Liver (tissue), 9 donors: ENCODE results near the gene JAZF1. TPM values are rescaled to one million over a fixed set of nuclear protein-coding genes. Genes with fewer than 3 reads are reported as not detected.

Experiments
- DNase-seq: peaks from one replicate; pipeline ENCODE4 v3.0.0-alpha.2; 2017; ENCODE audit warnings: low spot score
- H3K27ac ChIP-seq, 2 donors: one replicate each; pipeline ENCODE4 v1.7.0; 2013; ENCODE audit warnings: inconsistent platforms in 2 of 2, low read length in 2 of 2, control low read depth in 1 of 2, low read depth in 1 of 2, mild to moderate bottlenecking in 1 of 2
- H3K27me3 ChIP-seq, 4 donors: one replicate each; pipeline versions ENCODE4 v1.6.1 to v1.7.0; 2013; ENCODE audit warnings: low read length in 3 of 4, inconsistent platforms in 1 of 4, mild to moderate bottlenecking in 1 of 4, moderate library complexity in 1 of 4; ENCODE audit not compliant: control insufficient read depth in 4 of 4, insufficient read depth in 4 of 4
- H3K36me3 ChIP-seq, 4 donors: one replicate each; pipeline versions ENCODE4 v1.6.1 to v1.7.0; 2013; ENCODE audit warnings: low read length in 3 of 4, mild to moderate bottlenecking in 3 of 4, low read depth in 1 of 4, moderate library complexity in 1 of 4; ENCODE audit not compliant: control insufficient read depth in 4 of 4, insufficient read depth in 3 of 4
- H3K4me1 ChIP-seq, 4 donors: one replicate each; pipeline versions ENCODE4 v1.6.1 to v1.7.0; 2013; ENCODE audit warnings: low read length in 3 of 4, mild to moderate bottlenecking in 3 of 4, moderate library complexity in 1 of 4; ENCODE audit not compliant: control insufficient read depth in 4 of 4, insufficient read depth in 4 of 4
- H3K4me3 ChIP-seq, 3 donors: one replicate each; pipeline versions ENCODE4 v1.6.1 to v1.7.0; 2013; ENCODE audit warnings: low read length in 3 of 3, control low read depth in 1 of 3, low read depth in 1 of 3, mild to moderate bottlenecking in 1 of 3
- H3K9ac ChIP-seq, 2 donors: one replicate each; pipeline ENCODE4 v1.7.0; 2013; ENCODE audit warnings: low read length in 2 of 2, mild to moderate bottlenecking in 2 of 2, moderate library complexity in 2 of 2, control low read depth in 1 of 2, low read depth in 1 of 2
- H3K9me3 ChIP-seq, 4 donors: one replicate each; pipeline versions ENCODE4 v1.6.1 to v1.7.0; 2013; ENCODE audit warnings: low read length in 3 of 4; ENCODE audit not compliant: control insufficient read depth in 4 of 4
- EGR1 ChIP-seq, 2 donors: IDR thresholded peaks; 2 replicates each; pipeline ENCODE4 v1.6.1; 2016 to 2018; ENCODE audit warnings: antibody characterized with exemption in 2 of 2, low read depth in 2 of 2
- FOXA1 ChIP-seq: IDR thresholded peaks from 2 replicates; pipeline ENCODE4 v1.6.1; 2016; ENCODE audit warnings: antibody characterized with exemption
- FOXA2 ChIP-seq: IDR thresholded peaks from 2 replicates; pipeline ENCODE4 v1.6.1; 2016; ENCODE audit warnings: antibody characterized with exemption
- GABPA ChIP-seq, 2 donors: IDR thresholded peaks in 1 of 2; conservative IDR thresholded peaks in 1 of 2; 2 replicates each; pipeline ENCODE4 v1.6.1; 2016; ENCODE audit warnings: antibody characterized with exemption in 2 of 2, mild to moderate bottlenecking in 1 of 2, moderate library complexity in 1 of 2
- HNF4A ChIP-seq, 2 donors: conservative IDR thresholded peaks; 2 replicates each; pipeline ENCODE4 v1.6.1; 2016; ENCODE audit warnings: antibody characterized with exemption in 2 of 2, mild to moderate bottlenecking in 2 of 2
- HNF4G ChIP-seq: IDR thresholded peaks from 2 replicates; pipeline ENCODE4 v1.6.1; 2016; ENCODE audit warnings: antibody characterized with exemption
- JUND ChIP-seq, 2 donors: IDR thresholded peaks; 2 replicates each; pipeline ENCODE4 v1.6.1; 2016; ENCODE audit warnings: antibody characterized with exemption in 2 of 2
- NR2F2 ChIP-seq: IDR thresholded peaks from 2 replicates; pipeline ENCODE4 v1.6.1; 2016; ENCODE audit warnings: antibody characterized with exemption
- RAD21 ChIP-seq, 2 donors: IDR thresholded peaks; 2 replicates each; pipeline ENCODE4 v1.6.1; 2016; ENCODE audit warnings: antibody characterized with exemption in 2 of 2, mild to moderate bottlenecking in 2 of 2
- RXRA ChIP-seq, 2 donors: IDR thresholded peaks; 2 replicates each; pipeline ENCODE4 v1.6.1; 2017 to 2018; ENCODE audit warnings: antibody characterized with exemption in 2 of 2, mild to moderate bottlenecking in 1 of 2
- SP1 ChIP-seq: IDR thresholded peaks from 2 replicates; pipeline ENCODE4 v1.6.1; 2018; ENCODE audit warnings: antibody characterized with exemption, mild to moderate bottlenecking
- TAF1 ChIP-seq: conservative IDR thresholded peaks from 2 replicates; pipeline ENCODE4 v1.6.1; 2016; ENCODE audit warnings: antibody characterized with exemption, mild to moderate bottlenecking
- YY1 ChIP-seq: IDR thresholded peaks from 2 replicates; pipeline ENCODE4 v1.6.1; 2016; ENCODE audit warnings: antibody characterized with exemption, mild to moderate bottlenecking
- WGBS: extraction: QIAGEN DNeasy Blood & Tissue Kit; methylation state at CpG from one replicate; pipeline ENCODE4 v1.1.7; 2013; 5-methylcytosine and 5-hydroxymethylcytosine counted together
- polyA plus RNA-seq, 2 donors: library from polyadenylated mRNA; stranded (reverse) in 1 of 2; unstranded in 1 of 2; fragments of 200-250 nt in 1 of 2; fragments of >200 nt in 1 of 2; fragmentation: Nextera tagmentation in 1 of 2; extraction: Ambion mirVana in 1 of 2; gene quantifications; one replicate each; pipeline versions ENCODE4 v1.2.1 to v1.2.3, GENCODE V29; 2013 to 2015
- total RNA-seq, 2 donors: library from RNA; depleted of rRNA; stranded (reverse); fragments of >200 nt; gene quantifications; one replicate each; pipeline ENCODE4 v1.2.3, GENCODE V29; 2014
- TF ChIP-seq, protein P1 (sequence below): IDR thresholded peaks from 2 replicates; pipeline ENCODE4 v1.6.1; 2016; ENCODE audit warnings: antibody characterized with exemption
- TF ChIP-seq, protein P2 (sequence below): IDR thresholded peaks from 2 replicates; pipeline ENCODE4 v1.6.1; 2016; ENCODE audit warnings: antibody characterized with exemption
- TF ChIP-seq, protein P3 (sequence below): IDR thresholded peaks from 2 replicates; pipeline ENCODE4 v1.6.1; 2016; ENCODE audit warnings: antibody characterized with exemption, mild to moderate bottlenecking
- TF ChIP-seq, protein P4 (sequence below): IDR thresholded peaks from 2 replicates; pipeline ENCODE4 v1.6.1; 2016; ENCODE audit warnings: antibody characterized with exemption
- TF ChIP-seq, protein P5 (sequence below): fragments of 150-350 bp; IDR thresholded peaks from 2 replicates; pipeline ENCODE4 v1.5.1; 2017; ENCODE audit warnings: improper control_type of control experiment, low read depth, low read length; ENCODE audit not compliant: missing input control
- donor health status: healthy.
- donor health status: healthy.
- donor health status: healthy.
- donor health status: healthy.
- donor health status: healthy.

Gene JAZF1
- total and polyA plus RNA-seq, 4 donors, result 2.7 to 17.8 (median 4.0) TPM

DNA sequence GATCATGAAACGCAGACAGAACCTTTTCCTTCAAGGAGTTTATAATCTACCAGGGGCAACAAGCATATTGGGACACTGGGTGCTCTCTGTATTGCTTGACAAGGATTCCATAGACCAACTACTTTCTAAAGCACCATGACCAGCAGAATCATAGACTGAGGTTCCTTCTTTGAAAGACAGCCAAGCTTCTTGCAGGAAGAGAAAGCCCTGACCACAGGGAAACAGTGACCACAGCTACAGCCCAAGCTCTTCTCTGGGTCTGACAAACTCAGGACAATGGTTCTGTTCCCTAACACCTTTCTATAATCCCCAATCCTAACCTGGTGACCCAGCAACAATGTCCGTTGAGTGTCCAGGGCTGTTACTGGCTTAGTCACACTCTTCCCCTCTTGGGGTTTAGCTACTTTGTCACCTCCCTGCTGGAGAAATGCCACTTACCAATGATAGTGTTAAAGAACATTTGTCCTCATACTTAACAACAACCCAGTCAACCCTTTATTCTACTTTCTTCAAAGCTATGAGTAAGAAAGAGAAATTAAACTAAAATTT, 155.7 kb downstream of the JAZF1 start:
- Histone ChIP-seq H3K9me3 (no peaks in the 10 kb centered on the region), H3K36me3 (no peaks in the 10 kb centered on the region), H3K4me1 (peaks cover 0 to 3% (median 1%) of the 10 kb centered on the region in 4 donors), H3K27ac (no peak overlapping the region), H3K4me3 (no peak overlapping the region), H3K9ac (no peak overlapping the region), H3K27me3 (no peaks in the 10 kb centered on the region)
- TF ChIP-seq RAD21 (IDR thresholded peaks at IDR 0.05) (no peak), FOXA2 (no peak), YY1 (no peak), TAF1 (no peak), RXRA (IDR thresholded peaks at IDR 0.05) (no peak), HNF4A (conservative IDR thresholded peaks at IDR 0.05) (no peak), HNF4G (no peak), EGR1 (IDR thresholded peaks at IDR 0.05; ENCODE audit: low read depth in 2 of 2) (no peak), GABPA (IDR thresholded peaks at IDR 0.05 in 1 of 2, conservative IDR thresholded peaks at IDR 0.05 in 1 of 2) (no peak), FOXA1 (no peak), SP1 (no peak), JUND (IDR thresholded peaks at IDR 0.05) (no peak), NR2F2 (no peak)
- TF ChIP-seq, protein P1, sequence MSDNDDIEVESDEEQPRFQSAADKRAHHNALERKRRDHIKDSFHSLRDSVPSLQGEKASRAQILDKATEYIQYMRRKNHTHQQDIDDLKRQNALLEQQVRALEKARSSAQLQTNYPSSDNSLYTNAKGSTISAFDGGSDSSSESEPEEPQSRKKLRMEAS, result no peak
- TF ChIP-seq, protein P2, sequence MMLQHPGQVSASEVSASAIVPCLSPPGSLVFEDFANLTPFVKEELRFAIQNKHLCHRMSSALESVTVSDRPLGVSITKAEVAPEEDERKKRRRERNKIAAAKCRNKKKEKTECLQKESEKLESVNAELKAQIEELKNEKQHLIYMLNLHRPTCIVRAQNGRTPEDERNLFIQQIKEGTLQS, result no peak
- TF ChIP-seq, protein P3, sequence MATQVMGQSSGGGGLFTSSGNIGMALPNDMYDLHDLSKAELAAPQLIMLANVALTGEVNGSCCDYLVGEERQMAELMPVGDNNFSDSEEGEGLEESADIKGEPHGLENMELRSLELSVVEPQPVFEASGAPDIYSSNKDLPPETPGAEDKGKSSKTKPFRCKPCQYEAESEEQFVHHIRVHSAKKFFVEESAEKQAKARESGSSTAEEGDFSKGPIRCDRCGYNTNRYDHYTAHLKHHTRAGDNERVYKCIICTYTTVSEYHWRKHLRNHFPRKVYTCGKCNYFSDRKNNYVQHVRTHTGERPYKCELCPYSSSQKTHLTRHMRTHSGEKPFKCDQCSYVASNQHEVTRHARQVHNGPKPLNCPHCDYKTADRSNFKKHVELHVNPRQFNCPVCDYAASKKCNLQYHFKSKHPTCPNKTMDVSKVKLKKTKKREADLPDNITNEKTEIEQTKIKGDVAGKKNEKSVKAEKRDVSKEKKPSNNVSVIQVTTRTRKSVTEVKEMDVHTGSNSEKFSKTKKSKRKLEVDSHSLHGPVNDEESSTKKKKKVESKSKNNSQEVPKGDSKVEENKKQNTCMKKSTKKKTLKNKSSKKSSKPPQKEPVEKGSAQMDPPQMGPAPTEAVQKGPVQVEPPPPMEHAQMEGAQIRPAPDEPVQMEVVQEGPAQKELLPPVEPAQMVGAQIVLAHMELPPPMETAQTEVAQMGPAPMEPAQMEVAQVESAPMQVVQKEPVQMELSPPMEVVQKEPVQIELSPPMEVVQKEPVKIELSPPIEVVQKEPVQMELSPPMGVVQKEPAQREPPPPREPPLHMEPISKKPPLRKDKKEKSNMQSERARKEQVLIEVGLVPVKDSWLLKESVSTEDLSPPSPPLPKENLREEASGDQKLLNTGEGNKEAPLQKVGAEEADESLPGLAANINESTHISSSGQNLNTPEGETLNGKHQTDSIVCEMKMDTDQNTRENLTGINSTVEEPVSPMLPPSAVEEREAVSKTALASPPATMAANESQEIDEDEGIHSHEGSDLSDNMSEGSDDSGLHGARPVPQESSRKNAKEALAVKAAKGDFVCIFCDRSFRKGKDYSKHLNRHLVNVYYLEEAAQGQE, result no peak
- TF ChIP-seq, protein P4, sequence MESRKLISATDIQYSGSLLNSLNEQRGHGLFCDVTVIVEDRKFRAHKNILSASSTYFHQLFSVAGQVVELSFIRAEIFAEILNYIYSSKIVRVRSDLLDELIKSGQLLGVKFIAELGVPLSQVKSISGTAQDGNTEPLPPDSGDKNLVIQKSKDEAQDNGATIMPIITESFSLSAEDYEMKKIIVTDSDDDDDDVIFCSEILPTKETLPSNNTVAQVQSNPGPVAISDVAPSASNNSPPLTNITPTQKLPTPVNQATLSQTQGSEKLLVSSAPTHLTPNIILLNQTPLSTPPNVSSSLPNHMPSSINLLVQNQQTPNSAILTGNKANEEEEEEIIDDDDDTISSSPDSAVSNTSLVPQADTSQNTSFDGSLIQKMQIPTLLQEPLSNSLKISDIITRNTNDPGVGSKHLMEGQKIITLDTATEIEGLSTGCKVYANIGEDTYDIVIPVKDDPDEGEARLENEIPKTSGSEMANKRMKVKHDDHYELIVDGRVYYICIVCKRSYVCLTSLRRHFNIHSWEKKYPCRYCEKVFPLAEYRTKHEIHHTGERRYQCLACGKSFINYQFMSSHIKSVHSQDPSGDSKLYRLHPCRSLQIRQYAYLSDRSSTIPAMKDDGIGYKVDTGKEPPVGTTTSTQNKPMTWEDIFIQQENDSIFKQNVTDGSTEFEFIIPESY, result no peak
- TF ChIP-seq, protein P5, sequence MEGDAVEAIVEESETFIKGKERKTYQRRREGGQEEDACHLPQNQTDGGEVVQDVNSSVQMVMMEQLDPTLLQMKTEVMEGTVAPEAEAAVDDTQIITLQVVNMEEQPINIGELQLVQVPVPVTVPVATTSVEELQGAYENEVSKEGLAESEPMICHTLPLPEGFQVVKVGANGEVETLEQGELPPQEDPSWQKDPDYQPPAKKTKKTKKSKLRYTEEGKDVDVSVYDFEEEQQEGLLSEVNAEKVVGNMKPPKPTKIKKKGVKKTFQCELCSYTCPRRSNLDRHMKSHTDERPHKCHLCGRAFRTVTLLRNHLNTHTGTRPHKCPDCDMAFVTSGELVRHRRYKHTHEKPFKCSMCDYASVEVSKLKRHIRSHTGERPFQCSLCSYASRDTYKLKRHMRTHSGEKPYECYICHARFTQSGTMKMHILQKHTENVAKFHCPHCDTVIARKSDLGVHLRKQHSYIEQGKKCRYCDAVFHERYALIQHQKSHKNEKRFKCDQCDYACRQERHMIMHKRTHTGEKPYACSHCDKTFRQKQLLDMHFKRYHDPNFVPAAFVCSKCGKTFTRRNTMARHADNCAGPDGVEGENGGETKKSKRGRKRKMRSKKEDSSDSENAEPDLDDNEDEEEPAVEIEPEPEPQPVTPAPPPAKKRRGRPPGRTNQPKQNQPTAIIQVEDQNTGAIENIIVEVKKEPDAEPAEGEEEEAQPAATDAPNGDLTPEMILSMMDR, result no peak
- no peak for DNase-seq
- WGBS, result 92% methylated on average over 2 of the region's 2 CpGs
